HepG2 (cell line): ENCODE results near the gene SPRED3. TPM values are rescaled to one million over a fixed set of nuclear protein-coding genes. Genes with fewer than 3 reads are reported as not detected.

Source experiments
- BRD4 ChIP-seq: sonication (generic); formaldehyde crosslinking; IDR thresholded peaks from 2 replicates; pipeline ENCODE4 v1.4.0; 2020; ENCODE audit warnings: missing genetic modification reagents
- CCDC6 ChIP-seq: sonication (generic); formaldehyde crosslinking; IDR thresholded peaks from 2 replicates; pipeline ENCODE4 v1.8.1; 2022; ENCODE audit warnings: mild to moderate bottlenecking, missing genetic modification reagents, moderate library complexity
- EHMT2 ChIP-seq: fragments of 200-600 bp; sonication (generic); IDR thresholded peaks from 2 replicates; pipeline ENCODE4 v1.7.0; 2017; ENCODE audit warnings: antibody characterized with exemption, low read depth, low read length, borderline replicate concordance
- ELF1 ChIP-seq: sonication (generic); formaldehyde crosslinking; IDR thresholded peaks from 2 replicates; pipeline ENCODE4 v1.4.0; 2020; ENCODE audit warnings: missing genetic modification reagents
- ETV5 ChIP-seq: IDR thresholded peaks from 2 replicates; pipeline ENCODE4 v1.6.1; 2018; ENCODE audit warnings: missing biosample characterization, missing genetic modification reagents, inconsistent platforms, borderline replicate concordance
- POGZ ChIP-seq: sonication (generic); formaldehyde crosslinking; IDR thresholded peaks from 2 replicates; pipeline ENCODE4 v1.4.0; 2020; ENCODE audit warnings: mild to moderate bottlenecking, missing genetic modification reagents
- RFX1 ChIP-seq: fragments of 450-650 bp; IDR thresholded peaks from 2 replicates; pipeline ENCODE4 v1.6.1; 2017
- U2AF1 ChIP-seq: fragments of 200-400 bp; formaldehyde crosslinking; optimal IDR thresholded peaks from 2 replicates; pipeline ENCODE3; 2017; ENCODE audit warnings: mild to moderate bottlenecking, low read depth, low read length
- ZBTB21 ChIP-seq: sonication (generic); formaldehyde crosslinking; IDR thresholded peaks from 2 replicates; pipeline ENCODE4 v1.4.0; 2020; ENCODE audit warnings: missing genetic modification reagents
- ZBTB42 ChIP-seq: sonication (generic); formaldehyde crosslinking; IDR thresholded peaks from 2 replicates; pipeline ENCODE4 v1.5.0; 2020; ENCODE audit warnings: mild to moderate bottlenecking, missing genetic modification reagents
- ZNF33B ChIP-seq: sonication (generic); formaldehyde crosslinking; IDR thresholded peaks from 2 replicates; pipeline ENCODE4 v1.5.1; 2020; ENCODE audit warnings: mild to moderate bottlenecking, missing genetic modification reagents
- ZNF83 ChIP-seq: sonication (generic); formaldehyde crosslinking; IDR thresholded peaks from 2 replicates; pipeline ENCODE4 v1.4.0; 2020; ENCODE audit warnings: missing genetic modification reagents, mild to moderate bottlenecking, borderline replicate concordance
- polyA plus RNA-seq, 8 experiments: library from polyadenylated mRNA; depleted of rRNA in 3 of 8; stranded (reverse) in 7 of 8; unstranded in 1 of 8; fragments of >200 nt; fragmentation: Illumina TruSeq in 4 of 8; extraction: Trizol in 4 of 8; gene quantifications; 2 replicates each; pipeline versions ENCODE4 v1.2.1 to v1.2.3, GENCODE V29; 2011 to 2016; ENCODE audit warnings: low read depth in 4 of 8, missing spikeins in 1 of 8, mixed read lengths in 1 of 8; ENCODE audit not compliant: insufficient read depth in 1 of 8
- total RNA-seq, 5 experiments: library from RNA; depleted of rRNA; stranded (reverse); fragments of >200 nt; fragmentation: Illumina TruSeq; extraction: Trizol; gene quantifications; 2 replicates each; pipeline ENCODE4 v1.2.3, GENCODE V29; 2016; ENCODE audit warnings: low read depth in 1 of 5
- TF ChIP-seq, protein P1 (sequence below): sonication (generic); formaldehyde crosslinking; IDR thresholded peaks from 2 replicates; pipeline ENCODE4 v1.8.1; 2022; ENCODE audit warnings: mild to moderate bottlenecking, missing genetic modification reagents
- TF ChIP-seq, protein P2 (sequence below): sonication (generic); formaldehyde crosslinking; conservative IDR thresholded peaks from 2 replicates; pipeline ENCODE4 v1.8.0; 2022; ENCODE audit warnings: low read depth, missing genetic modification reagents
- TF ChIP-seq, protein P3 (sequence below): sonication (generic); formaldehyde crosslinking; IDR thresholded peaks from 2 replicates; pipeline ENCODE4 v1.8.1; 2023; ENCODE audit warnings: mild to moderate bottlenecking, missing genetic modification reagents, borderline replicate concordance
- TF ChIP-seq, protein P4 (sequence below): sonication (generic); IDR thresholded peaks from 2 replicates; pipeline ENCODE4 v1.6.1; 2016; ENCODE audit warnings: low read depth, borderline replicate concordance
- TF ChIP-seq, protein P5 (sequence below): sonication (generic); formaldehyde crosslinking; IDR thresholded peaks from 2 replicates; pipeline ENCODE4 v1.4.0; 2020; ENCODE audit warnings: missing genetic modification reagents
- TF ChIP-seq, protein P6 (sequence below): sonication (generic); formaldehyde crosslinking; conservative IDR thresholded peaks from 2 replicates; pipeline ENCODE4 v1.4.0; 2020; ENCODE audit warnings: mild to moderate bottlenecking, missing genetic modification reagents, moderate library complexity
- TF ChIP-seq, protein P7 (sequence below): IDR thresholded peaks from 2 replicates; pipeline ENCODE4 v1.6.1; 2016

SPRED3 gene
- total and polyA plus RNA-seq, 2 of the 13 experiments (the other 11 are each of a cell fraction or from before 2014, with no cell fraction given), result 0.15 to 0.17 TPM

DNA sequence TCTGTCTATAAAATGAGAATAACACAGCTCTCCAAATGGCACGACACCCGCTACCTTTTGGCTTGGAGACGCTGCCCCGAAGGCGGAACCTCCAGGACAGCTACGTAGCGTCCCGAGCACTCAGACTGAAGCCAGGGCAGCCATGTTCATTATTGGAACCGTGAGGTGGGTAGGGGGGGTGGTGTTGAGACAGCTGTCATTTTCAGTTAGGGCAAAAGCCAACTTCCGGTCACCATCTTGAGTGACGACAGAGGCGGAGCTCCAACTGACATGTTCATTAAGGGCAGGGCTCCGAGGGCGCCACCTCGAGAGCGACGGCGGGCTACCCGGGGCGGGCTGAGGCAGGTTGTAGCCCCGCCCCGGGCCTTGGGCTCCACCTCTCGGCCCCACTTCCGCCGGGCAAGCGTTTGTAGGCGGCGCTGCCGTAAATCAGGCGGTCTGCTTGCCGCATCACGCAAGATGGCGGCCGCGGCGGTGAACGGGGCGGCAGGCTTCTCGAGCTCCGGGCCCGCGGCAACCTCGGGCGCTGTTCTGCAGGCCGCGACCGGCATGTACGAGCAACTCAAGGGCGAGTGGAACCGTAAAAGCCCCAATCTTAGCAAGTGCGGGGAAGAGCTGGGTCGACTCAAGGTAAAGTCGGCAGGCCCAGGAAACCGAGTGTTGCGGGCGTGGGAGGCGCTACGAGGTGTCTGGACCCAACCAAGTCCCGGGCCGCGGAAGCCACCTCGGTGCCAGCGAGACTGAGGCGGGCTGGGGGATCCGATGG is 14.0 kb upstream of the SPRED3 start, which contains the start of gene PSMD8 (continued):
- TF ChIP-seq, protein P1, sequence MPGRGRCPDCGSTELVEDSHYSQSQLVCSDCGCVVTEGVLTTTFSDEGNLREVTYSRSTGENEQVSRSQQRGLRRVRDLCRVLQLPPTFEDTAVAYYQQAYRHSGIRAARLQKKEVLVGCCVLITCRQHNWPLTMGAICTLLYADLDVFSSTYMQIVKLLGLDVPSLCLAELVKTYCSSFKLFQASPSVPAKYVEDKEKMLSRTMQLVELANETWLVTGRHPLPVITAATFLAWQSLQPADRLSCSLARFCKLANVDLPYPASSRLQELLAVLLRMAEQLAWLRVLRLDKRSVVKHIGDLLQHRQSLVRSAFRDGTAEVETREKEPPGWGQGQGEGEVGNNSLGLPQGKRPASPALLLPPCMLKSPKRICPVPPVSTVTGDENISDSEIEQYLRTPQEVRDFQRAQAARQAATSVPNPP (CRISPR knock-in tag), result 0 out of 2 replicates have a peak, but pooled peaks have one; percentile 41
- TF ChIP-seq, protein P2, sequence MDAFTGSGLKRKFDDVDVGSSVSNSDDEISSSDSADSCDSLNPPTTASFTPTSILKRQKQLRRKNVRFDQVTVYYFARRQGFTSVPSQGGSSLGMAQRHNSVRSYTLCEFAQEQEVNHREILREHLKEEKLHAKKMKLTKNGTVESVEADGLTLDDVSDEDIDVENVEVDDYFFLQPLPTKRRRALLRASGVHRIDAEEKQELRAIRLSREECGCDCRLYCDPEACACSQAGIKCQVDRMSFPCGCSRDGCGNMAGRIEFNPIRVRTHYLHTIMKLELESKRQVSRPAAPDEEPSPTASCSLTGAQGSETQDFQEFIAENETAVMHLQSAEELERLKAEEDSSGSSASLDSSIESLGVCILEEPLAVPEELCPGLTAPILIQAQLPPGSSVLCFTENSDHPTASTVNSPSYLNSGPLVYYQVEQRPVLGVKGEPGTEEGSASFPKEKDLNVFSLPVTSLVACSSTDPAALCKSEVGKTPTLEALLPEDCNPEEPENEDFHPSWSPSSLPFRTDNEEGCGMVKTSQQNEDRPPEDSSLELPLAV (CRISPR knock-in tag), result no peak
- TF ChIP-seq ZNF33B (CRISPR knock-in tag), result no peak
- TF ChIP-seq, protein P3, sequence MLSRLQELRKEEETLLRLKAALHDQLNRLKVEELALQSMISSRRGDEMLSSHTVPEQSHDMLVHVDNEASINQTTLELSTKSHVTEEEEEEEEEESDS (CRISPR knock-in tag), result no peak
- no peak for TF ChIP-seq U2AF1
- TF ChIP-seq RFX1, result no peak
- peak; percentile 91 for TF ChIP-seq ELF1
- TF ChIP-seq CCDC6 (CRISPR knock-in tag), result peak; percentile 76; the same call in 1 of the 2 replicates
- peak; percentile 88 for TF ChIP-seq BRD4 (CRISPR knock-in tag)
- peak; percentile 64; the same call in 1 of the 2 replicates for TF ChIP-seq ZBTB42
- TF ChIP-seq, protein P4, sequence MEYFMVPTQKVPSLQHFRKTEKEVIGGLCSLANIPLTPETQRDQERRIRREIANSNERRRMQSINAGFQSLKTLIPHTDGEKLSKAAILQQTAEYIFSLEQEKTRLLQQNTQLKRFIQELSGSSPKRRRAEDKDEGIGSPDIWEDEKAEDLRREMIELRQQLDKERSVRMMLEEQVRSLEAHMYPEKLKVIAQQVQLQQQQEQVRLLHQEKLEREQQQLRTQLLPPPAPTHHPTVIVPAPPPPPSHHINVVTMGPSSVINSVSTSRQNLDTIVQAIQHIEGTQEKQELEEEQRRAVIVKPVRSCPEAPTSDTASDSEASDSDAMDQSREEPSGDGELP, result peak; percentile 85; the same call in 1 of the 2 replicates
- peak; percentile 98 for TF ChIP-seq ZBTB21
- peak; percentile 63 for TF ChIP-seq POGZ (CRISPR knock-in tag)
- TF ChIP-seq, protein P5, sequence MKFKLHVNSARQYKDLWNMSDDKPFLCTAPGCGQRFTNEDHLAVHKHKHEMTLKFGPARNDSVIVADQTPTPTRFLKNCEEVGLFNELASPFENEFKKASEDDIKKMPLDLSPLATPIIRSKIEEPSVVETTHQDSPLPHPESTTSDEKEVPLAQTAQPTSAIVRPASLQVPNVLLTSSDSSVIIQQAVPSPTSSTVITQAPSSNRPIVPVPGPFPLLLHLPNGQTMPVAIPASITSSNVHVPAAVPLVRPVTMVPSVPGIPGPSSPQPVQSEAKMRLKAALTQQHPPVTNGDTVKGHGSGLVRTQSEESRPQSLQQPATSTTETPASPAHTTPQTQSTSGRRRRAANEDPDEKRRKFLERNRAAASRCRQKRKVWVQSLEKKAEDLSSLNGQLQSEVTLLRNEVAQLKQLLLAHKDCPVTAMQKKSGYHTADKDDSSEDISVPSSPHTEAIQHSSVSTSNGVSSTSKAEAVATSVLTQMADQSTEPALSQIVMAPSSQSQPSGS (CRISPR knock-in tag), result no peak; the same call in 1 of the 2 replicates
- no peak for TF ChIP-seq ZNF83 (CRISPR knock-in tag)
- no peak; the same call in 1 of the 2 replicates for TF ChIP-seq EHMT2
- TF ChIP-seq, protein P6, sequence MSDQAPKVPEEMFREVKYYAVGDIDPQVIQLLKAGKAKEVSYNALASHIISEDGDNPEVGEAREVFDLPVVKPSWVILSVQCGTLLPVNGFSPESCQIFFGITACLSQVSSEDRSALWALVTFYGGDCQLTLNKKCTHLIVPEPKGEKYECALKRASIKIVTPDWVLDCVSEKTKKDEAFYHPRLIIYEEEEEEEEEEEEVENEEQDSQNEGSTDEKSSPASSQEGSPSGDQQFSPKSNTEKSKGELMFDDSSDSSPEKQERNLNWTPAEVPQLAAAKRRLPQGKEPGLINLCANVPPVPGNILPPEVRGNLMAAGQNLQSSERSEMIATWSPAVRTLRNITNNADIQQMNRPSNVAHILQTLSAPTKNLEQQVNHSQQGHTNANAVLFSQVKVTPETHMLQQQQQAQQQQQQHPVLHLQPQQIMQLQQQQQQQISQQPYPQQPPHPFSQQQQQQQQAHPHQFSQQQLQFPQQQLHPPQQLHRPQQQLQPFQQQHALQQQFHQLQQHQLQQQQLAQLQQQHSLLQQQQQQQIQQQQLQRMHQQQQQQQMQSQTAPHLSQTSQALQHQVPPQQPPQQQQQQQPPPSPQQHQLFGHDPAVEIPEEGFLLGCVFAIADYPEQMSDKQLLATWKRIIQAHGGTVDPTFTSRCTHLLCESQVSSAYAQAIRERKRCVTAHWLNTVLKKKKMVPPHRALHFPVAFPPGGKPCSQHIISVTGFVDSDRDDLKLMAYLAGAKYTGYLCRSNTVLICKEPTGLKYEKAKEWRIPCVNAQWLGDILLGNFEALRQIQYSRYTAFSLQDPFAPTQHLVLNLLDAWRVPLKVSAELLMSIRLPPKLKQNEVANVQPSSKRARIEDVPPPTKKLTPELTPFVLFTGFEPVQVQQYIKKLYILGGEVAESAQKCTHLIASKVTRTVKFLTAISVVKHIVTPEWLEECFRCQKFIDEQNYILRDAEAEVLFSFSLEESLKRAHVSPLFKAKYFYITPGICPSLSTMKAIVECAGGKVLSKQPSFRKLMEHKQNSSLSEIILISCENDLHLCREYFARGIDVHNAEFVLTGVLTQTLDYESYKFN (CRISPR knock-in tag), result peak; percentile 41
- peak; percentile 82 for TF ChIP-seq ETV5 (CRISPR knock-in tag)
- TF ChIP-seq, protein P7, sequence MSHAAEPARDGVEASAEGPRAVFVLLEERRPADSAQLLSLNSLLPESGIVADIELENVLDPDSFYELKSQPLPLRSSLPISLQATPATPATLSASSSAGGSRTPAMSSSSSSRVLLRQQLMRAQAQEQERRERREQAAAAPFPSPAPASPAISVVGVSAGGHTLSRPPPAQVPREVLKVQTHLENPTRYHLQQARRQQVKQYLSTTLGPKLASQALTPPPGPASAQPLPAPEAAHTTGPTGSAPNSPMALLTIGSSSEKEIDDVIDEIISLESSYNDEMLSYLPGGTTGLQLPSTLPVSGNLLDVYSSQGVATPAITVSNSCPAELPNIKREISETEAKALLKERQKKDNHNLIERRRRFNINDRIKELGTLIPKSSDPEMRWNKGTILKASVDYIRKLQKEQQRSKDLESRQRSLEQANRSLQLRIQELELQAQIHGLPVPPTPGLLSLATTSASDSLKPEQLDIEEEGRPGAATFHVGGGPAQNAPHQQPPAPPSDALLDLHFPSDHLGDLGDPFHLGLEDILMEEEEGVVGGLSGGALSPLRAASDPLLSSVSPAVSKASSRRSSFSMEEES, result peak; percentile 51
